ENCODE measurements around the gene TTLL8.

DNA sequence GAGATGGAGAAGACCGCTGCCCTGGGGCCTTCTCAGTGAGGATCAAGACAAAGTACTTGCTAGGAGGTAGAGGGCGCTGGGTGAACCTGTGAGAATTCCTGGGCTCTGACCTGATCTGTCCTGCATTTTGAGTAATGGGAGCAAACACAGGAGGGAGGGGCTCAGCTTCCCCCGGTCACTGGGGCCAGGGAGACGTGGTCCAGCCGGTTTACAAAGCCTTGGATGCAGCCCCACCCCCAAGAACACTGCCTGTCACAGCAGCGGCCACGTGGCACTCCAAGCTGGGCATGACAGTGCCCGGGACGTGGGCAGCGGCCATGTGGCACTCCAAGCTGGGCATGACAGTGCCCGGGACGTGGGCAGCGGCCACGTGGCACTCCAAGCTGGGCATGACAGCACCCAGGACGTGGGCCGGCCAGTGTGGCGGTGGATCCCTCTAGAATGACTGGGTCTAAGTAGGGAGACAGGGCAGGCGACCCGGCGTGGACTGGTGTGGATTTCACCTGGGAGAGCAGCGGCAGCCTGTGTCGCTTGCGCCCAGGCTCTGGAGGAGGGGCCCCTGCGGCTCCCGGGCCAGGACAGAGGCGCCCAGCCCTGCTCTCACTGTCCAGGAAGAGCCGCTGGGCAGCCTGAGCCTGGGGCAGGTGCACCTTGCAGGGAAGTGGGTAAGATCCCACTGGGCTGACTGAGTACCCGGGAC, 2.5 kb upstream of the TTLL8 start:
- TF ChIP-seq, protein P1, sequence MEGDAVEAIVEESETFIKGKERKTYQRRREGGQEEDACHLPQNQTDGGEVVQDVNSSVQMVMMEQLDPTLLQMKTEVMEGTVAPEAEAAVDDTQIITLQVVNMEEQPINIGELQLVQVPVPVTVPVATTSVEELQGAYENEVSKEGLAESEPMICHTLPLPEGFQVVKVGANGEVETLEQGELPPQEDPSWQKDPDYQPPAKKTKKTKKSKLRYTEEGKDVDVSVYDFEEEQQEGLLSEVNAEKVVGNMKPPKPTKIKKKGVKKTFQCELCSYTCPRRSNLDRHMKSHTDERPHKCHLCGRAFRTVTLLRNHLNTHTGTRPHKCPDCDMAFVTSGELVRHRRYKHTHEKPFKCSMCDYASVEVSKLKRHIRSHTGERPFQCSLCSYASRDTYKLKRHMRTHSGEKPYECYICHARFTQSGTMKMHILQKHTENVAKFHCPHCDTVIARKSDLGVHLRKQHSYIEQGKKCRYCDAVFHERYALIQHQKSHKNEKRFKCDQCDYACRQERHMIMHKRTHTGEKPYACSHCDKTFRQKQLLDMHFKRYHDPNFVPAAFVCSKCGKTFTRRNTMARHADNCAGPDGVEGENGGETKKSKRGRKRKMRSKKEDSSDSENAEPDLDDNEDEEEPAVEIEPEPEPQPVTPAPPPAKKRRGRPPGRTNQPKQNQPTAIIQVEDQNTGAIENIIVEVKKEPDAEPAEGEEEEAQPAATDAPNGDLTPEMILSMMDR (IDR thresholded peaks at IDR 0.05; ENCODE audit: low read depth, low read length), result no peak
- no peak for TF ChIP-seq MYC (IDR thresholded peaks at IDR 0.05; ENCODE audit: low read depth, low read length)
